ENCODE data around the gene COL13A1. TPM values are rescaled to one million over a fixed set of nuclear protein-coding genes. Genes with fewer than 3 reads are reported as not detected.

The COL13A1 gene
- total and polyA plus RNA-seq, 4 donors, result 0.17 to 0.47 (median 0.18) TPM

- Histone ChIP-seq H3K27ac (ENCODE audit: low read depth in 1 of 2, low read length in 2 of 2) (no peak overlapping the region), H3K36me3 (ENCODE audit: control insufficient read depth in 4 of 4, insufficient read depth in 3 of 4, low read depth in 1 of 4, low read length in 3 of 4) (no peaks in the 10 kb centered on the region), H3K27me3 (ENCODE audit: control insufficient read depth in 4 of 4, insufficient read depth in 4 of 4, low read length in 3 of 4) (no peaks in the 10 kb centered on the region), H3K4me1 (ENCODE audit: control insufficient read depth in 4 of 4, insufficient read depth in 4 of 4, low read length in 3 of 4) (peaks cover 10 to 41% (median 34%) of the 10 kb centered on the region in 4 donors), H3K9ac (ENCODE audit: low read depth in 1 of 2, low read length in 2 of 2) (no peak overlapping the region), H3K4me3 (ENCODE audit: low read depth in 1 of 3, low read length in 3 of 3) (no peak overlapping the region), H3K9me3 (ENCODE audit: control insufficient read depth in 4 of 4, low read length in 3 of 4) (no peaks in the 10 kb centered on the region)
- DNase-seq (ENCODE audit: low spot score), result no peak
- TF ChIP-seq EGR1 (IDR thresholded peaks at IDR 0.05; ENCODE audit: low read depth in 2 of 2) (no peak), HNF4G (IDR thresholded peaks at IDR 0.05) (no peak), GABPA (IDR thresholded peaks at IDR 0.05 in 1 of 2, conservative IDR thresholded peaks at IDR 0.05 in 1 of 2) (no peak), RAD21 (IDR thresholded peaks at IDR 0.05) (no peak), NR2F2 (IDR thresholded peaks at IDR 0.05) (no peak), RXRA (IDR thresholded peaks at IDR 0.05) (no peak), JUND (IDR thresholded peaks at IDR 0.05) (no peak)
- TF ChIP-seq, protein P1, sequence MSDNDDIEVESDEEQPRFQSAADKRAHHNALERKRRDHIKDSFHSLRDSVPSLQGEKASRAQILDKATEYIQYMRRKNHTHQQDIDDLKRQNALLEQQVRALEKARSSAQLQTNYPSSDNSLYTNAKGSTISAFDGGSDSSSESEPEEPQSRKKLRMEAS (IDR thresholded peaks at IDR 0.05), result no peak
- TF ChIP-seq, protein P2, sequence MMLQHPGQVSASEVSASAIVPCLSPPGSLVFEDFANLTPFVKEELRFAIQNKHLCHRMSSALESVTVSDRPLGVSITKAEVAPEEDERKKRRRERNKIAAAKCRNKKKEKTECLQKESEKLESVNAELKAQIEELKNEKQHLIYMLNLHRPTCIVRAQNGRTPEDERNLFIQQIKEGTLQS (IDR thresholded peaks at IDR 0.05), result no peak
- 96% methylated on average over 9 of the region's 9 CpGs for WGBS
Measured at GRCh38 chr10:69897432-69897831, 95.7 kb downstream of the COL13A1 start.

DNA sequence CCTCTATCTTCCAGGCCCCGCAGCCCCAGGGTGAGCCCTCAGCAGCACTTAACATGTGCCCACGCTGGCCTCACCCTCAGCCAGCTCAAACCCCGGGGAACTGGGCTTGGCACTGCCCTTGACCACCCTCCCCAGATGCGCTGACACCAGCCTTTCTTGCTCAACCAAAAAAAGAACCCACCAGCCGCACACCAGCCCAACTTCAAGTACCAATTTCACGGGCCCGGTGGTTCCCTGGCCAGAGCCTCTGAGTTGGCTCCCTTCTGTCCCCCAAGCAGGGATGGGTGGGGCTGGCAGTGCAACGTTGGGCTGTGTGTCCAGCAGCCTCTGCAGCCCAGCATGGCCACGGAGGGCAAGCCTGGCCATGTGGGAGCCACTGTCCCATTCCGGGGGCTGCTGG is 96.3 kb downstream of the COL13A1 start:
- no peaks in the 10 kb centered on the region for H3K9me3 ChIP-seq (ENCODE audit: control insufficient read depth in 4 of 4, low read length in 3 of 4)
- TF ChIP-seq JUND (IDR thresholded peaks at IDR 0.05) (no peak), REST (IDR thresholded peaks at IDR 0.05) (no peak), GABPA (IDR thresholded peaks at IDR 0.05 in 1 of 2, conservative IDR thresholded peaks at IDR 0.05 in 1 of 2) (no peak), HNF4A (conservative IDR thresholded peaks at IDR 0.05) (no peak)
- no peak overlapping the region for H3K9ac ChIP-seq (ENCODE audit: low read depth in 1 of 2, low read length in 2 of 2)
- H3K4me1 ChIP-seq (ENCODE audit: control insufficient read depth in 4 of 4, insufficient read depth in 4 of 4, low read length in 3 of 4), result peaks cover 9 to 41% (median 31%) of the 10 kb centered on the region in 4 donors
- WGBS, result 84% methylated on average over 10 of the region's 10 CpGs
- DNase-seq (ENCODE audit: low spot score), result no peak
- no peak overlapping the region for H3K4me3 ChIP-seq (ENCODE audit: low read depth in 1 of 3, low read length in 3 of 3)
- H3K27me3 ChIP-seq (ENCODE audit: control insufficient read depth in 4 of 4, insufficient read depth in 4 of 4, low read length in 3 of 4), result no peaks in the 10 kb centered on the region
- no peak overlapping the region for H3K27ac ChIP-seq (ENCODE audit: low read depth in 1 of 2, low read length in 2 of 2)
- H3K36me3 ChIP-seq (ENCODE audit: control insufficient read depth in 4 of 4, insufficient read depth in 3 of 4, low read depth in 1 of 4, low read length in 3 of 4), result no peaks in the 10 kb centered on the region

DNA sequence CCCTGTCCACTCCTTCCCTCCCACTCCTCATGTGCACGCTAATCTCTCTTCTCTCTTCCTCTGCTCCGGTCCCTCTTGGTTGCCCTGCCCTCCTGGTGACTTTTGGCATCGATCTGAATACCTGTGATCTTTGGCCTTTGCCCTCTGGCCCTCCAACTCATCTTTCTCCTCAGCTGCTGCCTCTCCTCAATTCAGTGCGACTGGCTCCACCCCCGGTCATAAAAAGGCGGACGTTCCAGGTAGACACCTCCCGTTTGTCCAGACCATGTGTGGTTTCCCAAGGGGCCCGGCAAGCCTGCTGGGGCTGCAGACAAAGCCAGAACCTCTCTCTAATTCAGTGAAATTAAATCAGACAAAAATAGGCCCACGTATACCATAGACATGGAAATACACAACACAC is 96.8 kb downstream of the COL13A1 start:
- H3K36me3 ChIP-seq (ENCODE audit: control insufficient read depth in 4 of 4, insufficient read depth in 3 of 4, low read depth in 1 of 4, low read length in 3 of 4), result no peaks in the 10 kb centered on the region
- H3K27me3 ChIP-seq (ENCODE audit: control insufficient read depth in 4 of 4, insufficient read depth in 4 of 4, low read length in 3 of 4), result no peaks in the 10 kb centered on the region
- no peak for DNase-seq (ENCODE audit: low spot score)
- H3K9me3 ChIP-seq (ENCODE audit: control insufficient read depth in 4 of 4, low read length in 3 of 4), result no peaks in the 10 kb centered on the region
- H3K4me3 ChIP-seq (ENCODE audit: low read depth in 1 of 3, low read length in 3 of 3), result no peak overlapping the region
- TF ChIP-seq, protein P3, sequence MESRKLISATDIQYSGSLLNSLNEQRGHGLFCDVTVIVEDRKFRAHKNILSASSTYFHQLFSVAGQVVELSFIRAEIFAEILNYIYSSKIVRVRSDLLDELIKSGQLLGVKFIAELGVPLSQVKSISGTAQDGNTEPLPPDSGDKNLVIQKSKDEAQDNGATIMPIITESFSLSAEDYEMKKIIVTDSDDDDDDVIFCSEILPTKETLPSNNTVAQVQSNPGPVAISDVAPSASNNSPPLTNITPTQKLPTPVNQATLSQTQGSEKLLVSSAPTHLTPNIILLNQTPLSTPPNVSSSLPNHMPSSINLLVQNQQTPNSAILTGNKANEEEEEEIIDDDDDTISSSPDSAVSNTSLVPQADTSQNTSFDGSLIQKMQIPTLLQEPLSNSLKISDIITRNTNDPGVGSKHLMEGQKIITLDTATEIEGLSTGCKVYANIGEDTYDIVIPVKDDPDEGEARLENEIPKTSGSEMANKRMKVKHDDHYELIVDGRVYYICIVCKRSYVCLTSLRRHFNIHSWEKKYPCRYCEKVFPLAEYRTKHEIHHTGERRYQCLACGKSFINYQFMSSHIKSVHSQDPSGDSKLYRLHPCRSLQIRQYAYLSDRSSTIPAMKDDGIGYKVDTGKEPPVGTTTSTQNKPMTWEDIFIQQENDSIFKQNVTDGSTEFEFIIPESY (IDR thresholded peaks at IDR 0.05), result no peak
- no peak for TF ChIP-seq EGR1 (IDR thresholded peaks at IDR 0.05; ENCODE audit: low read depth in 2 of 2)
- TF ChIP-seq NR2F2 (IDR thresholded peaks at IDR 0.05), result peak; percentile 95
- peak; percentile 69 for TF ChIP-seq SP1 (IDR thresholded peaks at IDR 0.05)
- TF ChIP-seq, protein P1 (IDR thresholded peaks at IDR 0.05), result no peak
- TF ChIP-seq, protein P2 (IDR thresholded peaks at IDR 0.05), result no peak
- peak; percentile 92 to 97 for TF ChIP-seq HNF4A (conservative IDR thresholded peaks at IDR 0.05)
- TF ChIP-seq HNF4G (IDR thresholded peaks at IDR 0.05), result peak; percentile 74
- no peak for TF ChIP-seq GABPA (IDR thresholded peaks at IDR 0.05 in 1 of 2, conservative IDR thresholded peaks at IDR 0.05 in 1 of 2)
- TF ChIP-seq JUND (IDR thresholded peaks at IDR 0.05), result peak in 1 of 2 donors; percentile 62
- no peak for TF ChIP-seq TAF1 (conservative IDR thresholded peaks at IDR 0.05)
- peak; percentile 81 to 87 for TF ChIP-seq RXRA (IDR thresholded peaks at IDR 0.05)
- TF ChIP-seq YY1 (IDR thresholded peaks at IDR 0.05), result peak; percentile 58
- H3K4me1 ChIP-seq (ENCODE audit: control insufficient read depth in 4 of 4, insufficient read depth in 4 of 4, low read length in 3 of 4), result peaks cover 5 to 41% (median 30%) of the 10 kb centered on the region in 4 donors
- 28% methylated on average over 10 of the region's 10 CpGs for WGBS
- H3K9ac ChIP-seq (ENCODE audit: low read depth in 1 of 2, low read length in 2 of 2), result no peak overlapping the region
- no peak overlapping the region for H3K27ac ChIP-seq (ENCODE audit: low read depth in 1 of 2, low read length in 2 of 2)
